Forelimb muscle (tissue), 1 donor: ENCODE results near the gene ACOT4. TPM values are rescaled to one million over a fixed set of nuclear protein-coding genes. Genes with fewer than 3 reads are reported as not detected.
"Not testable (repeated sequence)": the region's sequence is repeated elsewhere in the genome, so short reads cannot be mapped to it uniquely, and the experiment has no call there.

Source experiments
- DNase-seq: peaks from one replicate; pipeline ENCODE4 v3.0.0-alpha.2; 2013; ENCODE audit warnings: low read depth
- polyA plus RNA-seq: library from polyadenylated mRNA; unstranded; fragments of 120-200 nt; gene quantifications from one replicate; pipeline ENCODE4 v1.2.1, GENCODE V29; 2013; ENCODE audit not compliant: insufficient read length

Gene ACOT4
- polyA plus RNA-seq, 1 donor, result 0.29 TPM

- DNase-seq, result not testable (repeated sequence)
These were observed 14.5 kb upstream of the ACOT4 start for GRCh38 chr14:73577214-73577613.

- not testable (repeated sequence) for DNase-seq
These were observed 9.3 kb upstream of the ACOT4 start for GRCh38 chr14:73582102-73582979.

GRCh38 chr14:73588695-73589094 lies 3.0 kb upstream of the ACOT4 start:
- DNase-seq, result no peak

GRCh38 chr14:73589116-73589515 lies 2.6 kb upstream of the ACOT4 start:
- no peak for DNase-seq

- not testable (repeated sequence) for DNase-seq
These were observed 1.0 kb upstream of the ACOT4 start for GRCh38 chr14:73590673-73591004.

GRCh38 chr14:73594491-73594890 lies 2.8 kb downstream of the ACOT4 start:
- DNase-seq, result no peak

GRCh38 chr14:73599499-73599898 lies 7.8 kb downstream of the ACOT4 start:
- no peak for DNase-seq

GRCh38 chr14:73602994-73603393 lies 11.3 kb downstream of the ACOT4 start:
- no peak for DNase-seq

- no peak for DNase-seq
These were observed 14.6 kb downstream of the ACOT4 start for GRCh38 chr14:73606271-73606670.

- DNase-seq, result no peak
These were observed 15.6 kb downstream of the ACOT4 start for GRCh38 chr14:73607241-73607640.

- DNase-seq, result no peak
These were observed 19.0 kb downstream of the ACOT4 start for GRCh38 chr14:73610687-73611086.

GRCh38 chr14:73612339-73613045 lies 20.8 kb downstream of the ACOT4 start, which contains the start of gene ACOT6:
ACOT6 (plus strand) TSS chr14:73612517; CDS start chr14:73612572, 55 bp downstream.
- DNase-seq, result peak; percentile 32

- no peak for DNase-seq
These were observed 21.3 kb downstream of the ACOT4 start for GRCh38 chr14:73613046-73613383.

- DNase-seq, result no peak
These were observed 21.8 kb downstream of the ACOT4 start for GRCh38 chr14:73613419-73613963.

- DNase-seq, result no peak
These were observed 25.2 kb downstream of the ACOT4 start for GRCh38 chr14:73616831-73617230.

- DNase-seq, result no peak
These were observed 27.9 kb downstream of the ACOT4 start for GRCh38 chr14:73619524-73619923.

- no peak for DNase-seq
These were observed 28.6 kb downstream of the ACOT4 start for GRCh38 chr14:73620268-73620667.

GRCh38 chr14:73623504-73624054 lies 31.9 kb downstream of the ACOT4 start:
- DNase-seq, result no peak

GRCh38 chr14:73625706-73626105 lies 34.0 kb downstream of the ACOT4 start:
- DNase-seq, result no peak

GRCh38 chr14:73627151-73627558 lies 35.5 kb downstream of the ACOT4 start:
- DNase-seq, result no peak

- DNase-seq, result no peak
These were observed 38.5 kb downstream of the ACOT4 start for GRCh38 chr14:73630009-73630780.
